CD14-positive monocyte (primary cell): Measurements from ENCODE around the gene KIAA1328. TPM values are rescaled to one million over a fixed set of nuclear protein-coding genes. Genes with fewer than 3 reads are reported as not detected.

Experiments
- DNase-seq, 3 donors: peaks; one replicate each; pipeline ENCODE4 v3.0.0-alpha.2; 2011 to 2022
- H2AFZ ChIP-seq: 2 replicates; pipeline ENCODE4 v1.6.0; 2012; ENCODE audit warnings: mild to moderate bottlenecking, low read depth, low read length, inconsistent platforms; ENCODE audit not compliant: insufficient read depth, poor library complexity, severe bottlenecking
- H3K27ac ChIP-seq, 2 donors: 1 replicate in 1 of 2; 2 replicates in 1 of 2; pipeline ENCODE4 v1.5.1; 2012 to 2013; ENCODE audit warnings: low read length in 2 of 2, control low read depth in 1 of 2, inconsistent platforms in 1 of 2, low read depth in 1 of 2, mild to moderate bottlenecking in 1 of 2
- H3K27me3 ChIP-seq, 2 donors: one replicate each; pipeline versions ENCODE4 v1.6.0 to v1.6.1; 2011 to 2013; ENCODE audit warnings: low read length in 2 of 2; ENCODE audit not compliant: control insufficient read depth in 2 of 2, insufficient read depth in 2 of 2
- H3K36me3 ChIP-seq, 2 donors: replicated peaks in 1 of 2; 1 replicate in 1 of 2; 2 replicates in 1 of 2; pipeline versions ENCODE4 v1.5.1 to v1.6.1; 2012 to 2013; ENCODE audit warnings: low read length in 2 of 2, control low read depth in 1 of 2, inconsistent platforms in 1 of 2, mild to moderate bottlenecking in 1 of 2; ENCODE audit not compliant: insufficient read depth in 2 of 2, control insufficient read depth in 1 of 2
- H3K4me1 ChIP-seq, 2 donors: 1 replicate in 1 of 2; 2 replicates in 1 of 2; pipeline versions ENCODE4 v1.5.1 to v1.6.1; 2012 to 2013; ENCODE audit warnings: low read length in 2 of 2, control low read depth in 1 of 2, inconsistent platforms in 1 of 2, mild to moderate bottlenecking in 1 of 2, moderate library complexity in 1 of 2; ENCODE audit not compliant: insufficient read depth in 2 of 2, control insufficient read depth in 1 of 2
- H3K4me2 ChIP-seq: replicated peaks from 2 replicates; pipeline ENCODE3; 2012; ENCODE audit warnings: low read length, moderate library complexity, mild to moderate bottlenecking; ENCODE audit not compliant: poor library complexity, severe bottlenecking; ENCODE audit errors: extremely low read depth
- H3K4me3 ChIP-seq, 3 experiments: fragments of 200-600 bp in 1 of 3; sonication (generic) in 1 of 3; replicated peaks in 1 of 3; 1 replicate in 2 of 3; 2 replicates in 1 of 3; pipeline ENCODE4 v1.5.1; 2011 to 2013; ENCODE audit warnings: low read length in 3 of 3, mild to moderate bottlenecking in 3 of 3, control low read depth in 2 of 3, low read depth in 2 of 3, inconsistent platforms in 1 of 3, moderate library complexity in 1 of 3
- H3K79me2 ChIP-seq: 2 replicates; pipeline ENCODE4 v1.6.0; 2012; ENCODE audit warnings: mild to moderate bottlenecking, control low read depth, inconsistent platforms, low read length, moderate library complexity; ENCODE audit not compliant: insufficient read depth
- H3K9ac ChIP-seq: 2 replicates; pipeline ENCODE4 v1.6.0; 2017; ENCODE audit warnings: low read length, mild to moderate bottlenecking; ENCODE audit not compliant: insufficient read depth, poor library complexity, severe bottlenecking
- H3K9me3 ChIP-seq, 2 donors: replicated peaks in 1 of 2; 1 replicate in 1 of 2; 2 replicates in 1 of 2; pipeline versions ENCODE4 v1.5.1 to v1.6.1; 2012 to 2013; ENCODE audit warnings: low read length in 2 of 2, control low read depth in 1 of 2; ENCODE audit not compliant: control insufficient read depth in 1 of 2, insufficient read depth in 1 of 2
- H4K20me1 ChIP-seq: 2 replicates; pipeline ENCODE4 v1.6.0; 2012; ENCODE audit warnings: mild to moderate bottlenecking, low read length, control low read depth, moderate library complexity; ENCODE audit not compliant: insufficient read depth
- H3K27ac Mint-ChIP-seq, 7 donors: one replicate each; pipeline ENCODE4 v1.8.0; 2020; ENCODE audit warnings: mild to moderate bottlenecking in 7 of 7, mixed read lengths in 7 of 7, moderate library complexity in 6 of 7, inconsistent platforms in 2 of 7
- H3K27me3 Mint-ChIP-seq, 3 donors: one replicate each; pipeline ENCODE4 v1.8.0; 2021 to 2022; ENCODE audit warnings: low read depth in 3 of 3, mild to moderate bottlenecking in 3 of 3, mixed read lengths in 3 of 3, moderate library complexity in 3 of 3, inconsistent platforms in 1 of 3
- H3K36me3 Mint-ChIP-seq, 2 donors: one replicate each; pipeline ENCODE4 v1.8.0; 2020; ENCODE audit warnings: mixed read lengths in 2 of 2, inconsistent platforms in 1 of 2, mild to moderate bottlenecking in 1 of 2
- H3K4me1 Mint-ChIP-seq: one replicate; pipeline ENCODE4 v1.8.0; 2020; ENCODE audit warnings: mild to moderate bottlenecking, mixed read lengths
- H3K4me3 Mint-ChIP-seq, 2 donors: one replicate each; pipeline ENCODE4 v1.8.0; 2020; ENCODE audit warnings: mild to moderate bottlenecking in 2 of 2, mixed read lengths in 2 of 2, moderate library complexity in 1 of 2
- H3K9me3 Mint-ChIP-seq, 7 donors: one replicate each; pipeline ENCODE4 v1.8.0; 2020 to 2022; ENCODE audit warnings: mixed read lengths in 7 of 7, mild to moderate bottlenecking in 6 of 7, moderate library complexity in 6 of 7, inconsistent platforms in 2 of 7
- WGBS: methylation state at CpG from one replicate; pipeline ENCODE4 v1.1.5; 2013; ENCODE audit warnings: missing lambda C conversion rate; ENCODE audit not compliant: insufficient coverage; 5-methylcytosine and 5-hydroxymethylcytosine counted together
- intact Hi-C, 2 donors: fragments of 100-400 bp; cut with micrococcal nuclease; formaldehyde crosslinking; loops; one replicate each; pipeline versions ENCODE4 v1.15.0 to v1.15.1; 2023
- polyA plus RNA-seq, 3 donors: library from polyadenylated mRNA; depleted of rRNA in 1 of 3; unstranded in 2 of 3; stranded (reverse) in 1 of 3; fragments of 300-500 nt in 2 of 3; fragments of >200 nt in 1 of 3; fragmentation: Illumina TruSeq in 2 of 3; gene quantifications; 1 replicate in 2 of 3; 2 replicates in 1 of 3; pipeline ENCODE4 v1.2.3, GENCODE V29; 2012 to 2021
- TF ChIP-seq, protein P1 (sequence below): fragments of 200-600 bp; IDR thresholded peaks from one replicate; pipeline ENCODE4 v1.8.0; 2022; ENCODE audit warnings: antibody characterized with exemption, mild to moderate bottlenecking

KIAA1328 gene
- polyA plus RNA-seq, 3 donors, result 3.7 to 3.9 (median 3.8) TPM

DNA sequence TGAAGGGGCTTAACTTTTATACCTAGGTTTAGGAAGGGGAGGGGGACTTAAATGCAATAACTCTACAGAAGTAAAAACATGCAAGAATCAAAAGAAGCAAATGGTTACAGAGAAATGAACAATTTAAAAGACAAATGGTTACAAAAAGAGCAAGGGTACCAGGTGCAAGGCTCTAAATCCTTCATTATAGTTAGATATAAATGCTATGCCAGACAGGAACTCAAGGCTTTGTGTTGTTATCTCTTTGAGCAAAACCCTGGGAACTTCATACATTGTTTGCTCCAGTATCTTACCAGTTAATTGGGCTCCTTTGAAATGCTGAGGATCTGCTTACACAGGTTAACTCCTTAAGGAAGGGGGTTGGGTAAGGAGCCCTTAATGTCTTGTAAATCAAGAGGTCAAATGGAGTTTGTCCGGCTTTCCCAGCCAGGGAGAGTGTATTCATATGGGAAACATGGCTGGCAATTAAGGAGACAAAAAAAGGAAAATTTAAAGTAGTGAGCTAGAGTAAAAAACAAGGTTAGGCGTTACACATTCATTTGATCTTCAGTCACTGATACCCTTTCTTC is 389.2 kb downstream of the KIAA1328 start:
- Histone ChIP-seq H3K79me2 (no peaks in the 10 kb centered on the region), H3K4me2 (no peak overlapping the region), H3K4me3 (no peak overlapping the region), H3K36me3 (no peaks in the 10 kb centered on the region), H3K27me3 (no peaks in the 10 kb centered on the region), H2AFZ (no peak overlapping the region), H3K4me1 (no peaks in the 10 kb centered on the region), H3K27ac (no peak overlapping the region), H3K9ac (no peak overlapping the region), H4K20me1 (no peaks in the 10 kb centered on the region), H3K9me3 (peaks cover 7 to 10% of the 10 kb centered on the region in 2 donors)
- DNase-seq, result no peak
- H3K4me1 Mint-ChIP-seq, result no peaks in the 10 kb centered on the region
- H3K27ac Mint-ChIP-seq, result no peak overlapping the region
- peaks cover 11 to 31% (median 19%) of the 10 kb centered on the region in 7 donors for H3K9me3 Mint-ChIP-seq
- TF ChIP-seq, protein P1, sequence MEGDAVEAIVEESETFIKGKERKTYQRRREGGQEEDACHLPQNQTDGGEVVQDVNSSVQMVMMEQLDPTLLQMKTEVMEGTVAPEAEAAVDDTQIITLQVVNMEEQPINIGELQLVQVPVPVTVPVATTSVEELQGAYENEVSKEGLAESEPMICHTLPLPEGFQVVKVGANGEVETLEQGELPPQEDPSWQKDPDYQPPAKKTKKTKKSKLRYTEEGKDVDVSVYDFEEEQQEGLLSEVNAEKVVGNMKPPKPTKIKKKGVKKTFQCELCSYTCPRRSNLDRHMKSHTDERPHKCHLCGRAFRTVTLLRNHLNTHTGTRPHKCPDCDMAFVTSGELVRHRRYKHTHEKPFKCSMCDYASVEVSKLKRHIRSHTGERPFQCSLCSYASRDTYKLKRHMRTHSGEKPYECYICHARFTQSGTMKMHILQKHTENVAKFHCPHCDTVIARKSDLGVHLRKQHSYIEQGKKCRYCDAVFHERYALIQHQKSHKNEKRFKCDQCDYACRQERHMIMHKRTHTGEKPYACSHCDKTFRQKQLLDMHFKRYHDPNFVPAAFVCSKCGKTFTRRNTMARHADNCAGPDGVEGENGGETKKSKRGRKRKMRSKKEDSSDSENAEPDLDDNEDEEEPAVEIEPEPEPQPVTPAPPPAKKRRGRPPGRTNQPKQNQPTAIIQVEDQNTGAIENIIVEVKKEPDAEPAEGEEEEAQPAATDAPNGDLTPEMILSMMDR, result no peak
- H3K27me3 Mint-ChIP-seq, result peaks cover 0 to 2% (median 2%) of the 10 kb centered on the region in 3 donors
- intact Hi-C loops, result no loop called here
- H3K36me3 Mint-ChIP-seq, result no peaks in the 10 kb centered on the region
- WGBS, result 100% methylated on average over 1 of the region's 2 CpGs
- H3K4me3 Mint-ChIP-seq, result no peak overlapping the region

- no peak overlapping the region for H3K4me3 Mint-ChIP-seq
- WGBS, result 90% methylated on average over 7 of the region's 7 CpGs
Measured at GRCh38 chr18:37219257-37219656, 390.3 kb downstream of the KIAA1328 start.

More at GRCh38 chr18:37219257-37219656, 390.3 kb downstream of the KIAA1328 start:
- Histone ChIP-seq H3K9ac (no peak overlapping the region), H3K4me3 (no peak overlapping the region), H3K79me2 (no peaks in the 10 kb centered on the region), H4K20me1 (no peaks in the 10 kb centered on the region), H3K4me1 (no peaks in the 10 kb centered on the region), H3K27me3 (no peaks in the 10 kb centered on the region), H3K9me3 (peaks cover 7 to 10% of the 10 kb centered on the region in 2 donors), H3K4me2 (no peak overlapping the region), H3K27ac (no peak overlapping the region), H3K36me3 (no peaks in the 10 kb centered on the region), H2AFZ (no peak overlapping the region)
- peaks cover 0 to 2% (median 2%) of the 10 kb centered on the region in 3 donors for H3K27me3 Mint-ChIP-seq
- no peaks in the 10 kb centered on the region for H3K36me3 Mint-ChIP-seq
- intact Hi-C loops, result no loop called here
- peaks cover 11 to 31% (median 18%) of the 10 kb centered on the region in 7 donors for H3K9me3 Mint-ChIP-seq
- no peaks in the 10 kb centered on the region for H3K4me1 Mint-ChIP-seq
- H3K27ac Mint-ChIP-seq, result no peak overlapping the region
- DNase-seq, result no peak
- TF ChIP-seq, protein P1, result no peak
